GM12892 (cell line): Measurements from ENCODE around the gene EFNB3.

Experiments
- POLR2A ChIP-seq: IDR thresholded peaks from 2 replicates; pipeline ENCODE4 v1.6.1; 2011; ENCODE audit warnings: low read depth, low read length, control low read depth
- POLR2AphosphoS5 ChIP-seq: IDR thresholded peaks from 2 replicates; pipeline ENCODE4 v1.6.1; 2011; ENCODE audit warnings: low read depth, low read length, control low read depth

DNA sequence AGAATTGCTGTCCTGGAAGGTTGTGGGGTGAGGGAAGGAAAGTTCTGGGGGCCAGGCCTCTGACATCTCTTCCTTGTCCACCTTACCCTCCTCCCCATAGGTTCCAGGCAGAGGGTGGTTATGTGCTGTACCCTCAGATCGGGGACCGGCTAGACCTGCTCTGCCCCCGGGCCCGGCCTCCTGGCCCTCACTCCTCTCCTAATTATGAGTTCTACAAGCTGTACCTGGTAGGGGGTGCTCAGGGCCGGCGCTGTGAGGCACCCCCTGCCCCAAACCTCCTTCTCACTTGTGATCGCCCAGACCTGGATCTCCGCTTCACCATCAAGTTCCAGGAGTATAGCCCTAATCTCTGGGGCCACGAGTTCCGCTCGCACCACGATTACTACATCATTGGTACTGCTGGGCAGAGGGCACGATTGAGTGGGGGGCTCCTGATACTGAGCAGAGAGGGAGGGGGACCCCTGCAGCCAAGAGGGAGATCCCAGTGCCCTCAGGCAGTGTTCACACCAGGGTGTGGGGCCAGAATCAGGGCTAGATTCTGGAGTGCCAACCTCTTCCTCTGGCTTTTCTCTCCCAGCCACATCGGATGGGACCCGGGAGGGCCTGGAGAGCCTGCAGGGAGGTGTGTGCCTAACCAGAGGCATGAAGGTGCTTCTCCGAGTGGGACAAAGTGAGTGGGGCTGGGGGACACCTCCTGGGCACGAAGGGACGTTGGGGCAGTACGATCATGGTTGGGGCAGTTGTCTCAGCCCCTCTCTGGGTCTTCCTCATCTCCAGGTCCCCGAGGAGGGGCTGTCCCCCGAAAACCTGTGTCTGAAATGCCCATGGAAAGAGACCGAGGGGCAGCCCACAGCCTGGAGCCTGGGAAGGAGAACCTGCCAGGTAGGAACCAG, 3.1 kb downstream of the EFNB3 start:
- TF ChIP-seq POLR2A (no peak), POLR2AphosphoS5 (no peak)
